ENCODE data around the gene IQCM.
"Not testable (repeated sequence)": the region's sequence is repeated elsewhere in the genome, so short reads cannot be mapped to it uniquely, and the experiment has no call there.

IQCM gene

GRCh38 chr4:149584722-149585121, 230.9 kb downstream of the IQCM start:
- DNase-seq (ENCODE audit: low read depth) = no peak

- no peak for DNase-seq (ENCODE audit: low read depth)
Measured at GRCh38 chr4:149574971-149575370, 240.7 kb downstream of the IQCM start.

GRCh38 chr4:149572716-149573115, 242.9 kb downstream of the IQCM start:
- DNase-seq (ENCODE audit: low read depth) = no peak

GRCh38 chr4:149555799-149556198, 259.8 kb downstream of the IQCM start:
- DNase-seq (ENCODE audit: low read depth) = no peak

GRCh38 chr4:149555146-149555545, 260.5 kb downstream of the IQCM start:
- no peak for DNase-seq (ENCODE audit: low read depth)

- DNase-seq (ENCODE audit: low read depth) = no peak
Measured at GRCh38 chr4:149553959-149554520, 261.6 kb downstream of the IQCM start.

DNA sequence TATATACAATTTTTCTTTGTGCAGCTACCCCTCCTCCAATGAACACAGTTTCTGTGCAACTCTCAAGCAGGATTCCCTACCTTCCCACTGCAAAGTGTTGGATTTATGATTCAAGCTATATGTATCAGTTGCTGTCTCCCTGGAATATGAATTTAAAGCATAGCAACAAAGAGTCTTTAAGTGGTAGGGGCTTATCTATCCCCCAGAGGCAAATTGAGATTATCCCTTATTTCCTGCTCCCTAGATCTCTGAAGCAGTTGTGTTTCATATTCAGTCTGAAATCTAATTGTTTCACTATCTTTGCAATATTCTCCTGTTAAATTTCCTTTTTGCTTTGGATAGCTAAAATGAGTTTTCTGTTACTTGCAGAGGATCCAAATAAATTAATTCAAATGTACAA, 263.0 kb downstream of the IQCM start:
- DNase-seq (ENCODE audit: low read depth) = no peak

- no peak for DNase-seq (ENCODE audit: low read depth)
Measured at GRCh38 chr4:149549911-149550310, 265.7 kb downstream of the IQCM start.

- DNase-seq (ENCODE audit: low read depth) = no peak
Measured at GRCh38 chr4:149534779-149535178, 280.9 kb downstream of the IQCM start.

DNA sequence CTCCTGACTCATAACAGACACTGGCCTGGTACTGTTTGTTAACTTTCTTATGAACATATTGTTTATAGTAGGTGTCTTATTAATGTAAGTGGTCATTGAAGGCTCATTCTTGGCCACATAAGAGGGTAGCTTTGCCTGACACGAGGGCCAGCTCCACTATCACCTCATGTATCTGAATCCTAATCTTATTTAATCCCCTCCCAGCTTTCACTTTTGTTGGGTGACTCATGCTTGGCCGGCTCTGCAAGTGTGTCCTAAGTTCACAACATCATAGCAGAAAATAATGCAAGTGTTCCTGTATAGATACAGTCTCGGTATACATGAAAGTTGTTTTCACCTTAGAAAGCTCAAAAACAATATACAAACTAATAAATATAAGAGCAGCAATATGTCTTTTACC, 283.8 kb downstream of the IQCM start:
- DNase-seq (ENCODE audit: low read depth) = no peak

DNA sequence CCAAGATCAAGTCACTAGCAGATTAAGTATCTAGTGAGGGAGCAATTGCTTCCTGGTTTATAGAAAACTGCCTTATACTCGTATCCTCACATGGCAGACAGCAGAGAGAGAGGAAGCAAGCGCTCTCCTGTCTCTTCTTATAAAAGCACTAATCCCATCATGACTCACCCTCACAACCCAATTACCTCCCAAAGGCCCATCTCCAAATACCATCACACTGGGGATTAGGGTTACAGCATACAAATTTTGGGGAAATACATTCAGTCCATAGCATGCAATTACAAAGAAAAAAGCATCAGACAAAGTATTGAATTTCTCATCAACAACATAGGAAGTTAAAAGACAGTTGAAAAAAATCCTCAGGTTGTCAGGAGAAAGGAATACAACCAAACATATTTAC, 292.6 kb downstream of the IQCM start:
- DNase-seq (ENCODE audit: low read depth) = no peak

DNA sequence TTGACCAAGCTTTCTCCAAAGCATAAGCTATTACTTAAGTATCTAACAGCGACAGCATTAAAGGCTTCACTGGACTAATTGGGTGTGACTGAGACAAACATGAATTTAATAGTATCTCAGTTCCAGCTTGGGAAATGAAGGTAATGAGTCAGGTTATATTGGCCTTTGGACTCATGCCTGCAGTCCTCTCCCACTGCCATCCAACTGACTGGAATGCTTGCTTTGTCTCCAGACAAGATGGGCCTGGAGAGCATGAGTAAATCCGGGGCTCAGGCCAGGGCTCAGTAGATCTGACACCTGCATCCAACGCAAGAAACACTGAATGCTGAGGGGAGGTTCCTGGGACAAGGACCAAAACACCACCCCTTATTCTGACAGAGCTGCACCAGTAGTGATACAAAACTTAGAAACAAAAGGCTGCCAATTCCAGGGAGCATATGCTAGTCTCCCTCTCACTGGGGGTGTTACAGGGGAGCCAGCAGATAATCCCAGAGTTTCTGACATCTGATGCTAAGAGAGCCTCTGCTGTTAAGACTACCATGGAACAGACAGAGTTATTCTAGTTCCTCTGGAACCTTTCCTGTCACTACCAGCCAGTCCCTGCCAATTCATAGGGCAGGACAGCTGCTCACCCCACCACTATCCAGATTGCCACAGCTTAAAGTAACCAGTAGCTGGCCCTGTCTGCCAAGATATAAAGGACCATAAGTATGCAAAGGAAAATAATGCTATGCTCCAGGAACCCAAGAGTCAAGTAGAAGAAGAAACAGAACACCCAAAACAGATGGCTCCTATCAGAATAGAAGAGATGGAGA, 293.8 kb downstream of the IQCM start:
- no peak for DNase-seq (ENCODE audit: low read depth)

DNA sequence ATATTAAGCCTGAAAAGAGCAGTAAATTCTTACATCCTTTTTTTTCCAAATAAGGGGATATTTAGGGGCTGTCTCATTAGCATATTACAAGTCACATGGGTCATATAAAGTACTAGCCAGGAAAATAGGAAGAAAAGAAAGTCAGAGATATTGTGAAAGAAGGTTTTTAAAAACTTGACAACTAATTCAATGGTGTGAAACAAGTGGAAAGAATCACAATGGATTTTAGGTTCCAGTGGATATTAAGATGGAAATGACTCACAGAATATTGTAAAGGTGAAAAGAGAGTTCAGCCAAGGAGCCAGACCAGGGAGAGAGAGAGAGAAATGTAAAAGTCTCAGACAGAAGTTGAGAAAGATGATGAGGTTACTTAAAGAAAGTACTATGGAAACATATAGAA, 297.2 kb downstream of the IQCM start:
- DNase-seq (ENCODE audit: low read depth) = no peak

DNA sequence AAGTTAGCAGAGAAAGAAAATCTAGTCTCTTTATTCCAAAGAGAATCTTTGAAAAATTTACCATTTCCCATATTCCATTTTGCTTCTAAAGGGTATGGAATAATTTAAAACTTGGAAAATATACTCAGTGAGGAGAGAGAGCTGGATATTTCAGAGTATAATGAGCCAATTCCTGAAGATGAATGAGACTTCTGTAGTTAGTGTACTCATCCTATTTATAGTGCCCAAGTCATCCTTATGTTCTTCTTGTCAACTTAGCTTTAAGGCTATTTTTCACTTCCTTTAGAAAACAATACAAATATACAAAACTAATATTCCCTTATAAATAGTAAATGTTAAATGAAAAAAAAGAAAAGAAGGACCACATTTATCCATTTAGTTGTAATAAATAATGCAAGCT, 302.6 kb downstream of the IQCM start:
- DNase-seq (ENCODE audit: low read depth) = no peak

- no peak for DNase-seq (ENCODE audit: low read depth)
Measured at GRCh38 chr4:149512501-149512900, 303.1 kb downstream of the IQCM start.

DNA sequence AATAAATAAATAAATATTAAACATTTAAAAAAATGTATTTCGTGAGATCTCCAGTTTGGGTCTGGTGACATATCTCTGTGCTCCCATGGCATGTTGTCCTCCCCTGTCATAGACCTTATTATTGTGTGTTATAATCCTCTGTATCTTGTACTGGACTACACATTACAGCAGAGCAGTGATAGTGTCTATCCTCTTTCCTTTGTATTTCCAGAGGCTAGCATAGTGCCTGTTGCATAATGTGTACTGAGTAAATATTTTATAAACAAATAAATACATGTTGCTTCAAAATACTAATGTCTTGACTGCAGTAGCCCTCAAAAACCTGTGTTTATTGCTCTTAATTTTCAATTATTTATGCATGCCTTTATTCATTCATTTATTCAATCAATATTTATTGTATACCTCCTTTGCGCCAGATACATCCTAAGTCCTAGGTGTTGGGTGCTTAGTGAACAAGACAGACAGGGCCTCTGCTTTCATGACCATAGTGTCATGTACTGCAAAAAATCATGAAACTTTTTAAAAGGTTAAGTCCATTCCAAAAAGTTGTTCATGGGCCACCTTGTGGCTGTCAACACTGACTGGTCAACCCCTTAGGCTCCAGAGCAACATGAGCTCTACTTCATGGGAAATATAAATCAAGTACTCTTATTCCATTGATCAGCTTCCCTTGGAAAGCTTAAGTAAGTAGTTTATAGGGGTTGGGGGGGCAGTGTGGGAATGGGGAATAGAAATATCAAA, 303.9 kb downstream of the IQCM start:
- DNase-seq (ENCODE audit: low read depth) = no peak

DNA sequence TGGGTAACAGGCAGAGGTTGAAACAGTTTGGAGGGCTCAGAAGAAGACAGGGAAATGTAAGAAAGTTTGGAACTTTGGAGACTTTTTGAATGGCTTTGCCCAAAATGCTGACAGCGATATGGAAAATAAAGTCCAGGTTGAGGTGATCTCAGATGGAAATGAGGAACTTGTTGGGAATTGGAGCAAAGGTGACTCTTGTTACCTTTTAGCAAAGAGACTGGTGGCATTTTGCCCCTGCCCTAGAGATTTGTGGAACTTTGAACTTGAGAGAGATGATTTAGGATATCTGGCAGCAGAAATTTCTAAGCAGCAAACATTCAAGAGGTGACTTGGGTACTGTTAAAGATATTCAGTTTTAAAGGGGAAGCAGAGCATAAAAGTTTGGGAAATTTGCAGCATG, 308.3 kb downstream of the IQCM start:
- not testable (repeated sequence) for DNase-seq (ENCODE audit: low read depth)

GRCh38 chr4:149500806-149501205, 314.8 kb downstream of the IQCM start:
- DNase-seq (ENCODE audit: low read depth) = no peak

- DNase-seq (ENCODE audit: low read depth) = no peak
Measured at GRCh38 chr4:149499726-149500125, 315.9 kb downstream of the IQCM start.

GRCh38 chr4:149498246-149498645, 317.4 kb downstream of the IQCM start:
- no peak for DNase-seq (ENCODE audit: low read depth)

- DNase-seq (ENCODE audit: low read depth) = no peak
Measured at GRCh38 chr4:149493492-149493891, 322.2 kb downstream of the IQCM start.

GRCh38 chr4:149489321-149489720, 326.3 kb downstream of the IQCM start:
- no peak for DNase-seq (ENCODE audit: low read depth)

DNA sequence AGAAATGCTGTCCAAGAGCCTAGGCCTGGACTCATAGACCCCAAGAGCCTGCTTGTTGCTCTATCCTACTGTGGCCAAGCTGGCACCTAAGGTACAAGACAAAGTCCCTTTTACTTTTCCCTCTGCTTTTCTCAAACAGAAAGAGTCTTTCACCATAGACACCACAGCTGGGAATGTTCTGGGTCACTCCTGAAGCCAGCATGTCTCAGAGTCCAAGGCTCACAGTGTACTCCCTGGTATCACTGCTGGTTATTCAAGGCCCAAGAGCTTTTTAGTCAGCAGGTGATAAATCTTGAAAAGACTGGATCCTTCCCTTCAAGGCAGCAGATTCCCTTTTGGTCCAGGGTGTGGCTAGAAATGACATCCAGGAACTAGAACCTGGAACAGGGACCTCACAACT, 328.8 kb downstream of the IQCM start:
- DNase-seq (ENCODE audit: low read depth) = no peak
